ENCODE results near the gene CHRDL2.

The CHRDL2 gene

GRCh38 chr11:74731301-74732094 is at the start of gene CHRDL2:
CHRDL2 (minus strand) TSS chr11:74731426; CDS start chr11:74730888, 538 bp downstream.
- no peaks in the 10 kb centered on the region for H3K9me3 ChIP-seq (ENCODE audit: low read depth, low read length)
- TF ChIP-seq POLR2AphosphoS5 (IDR thresholded peaks at IDR 0.05; ENCODE audit: borderline replicate concordance, low read depth, low read length): no peak
- 0 out of 2 replicates have a peak within 1 kb of the TSS, but pooled peaks have one; percentile 48 for H3K4me3 ChIP-seq
- no peak for DNase-seq (ENCODE audit: low read depth, low spot score)
- H3K36me3 ChIP-seq (ENCODE audit: insufficient read depth, low read length): no peaks in the 10 kb centered on the region
- no peak within 1 kb of the TSS for H3K27ac ChIP-seq
- no peak within 1 kb of the TSS for H3K9ac ChIP-seq (ENCODE audit: insufficient read length)

GRCh38 chr11:74780248-74781005 is 49.2 kb upstream of the CHRDL2 start:
- Histone ChIP-seq H3K4me3 (no peak overlapping the region), H3K9ac (ENCODE audit: insufficient read length) (no peak overlapping the region), H3K36me3 (ENCODE audit: insufficient read depth, low read length) (no peaks in the 10 kb centered on the region), H3K27ac (peak overlapping the region; percentile 51; the same call in 1 of the 2 replicates), H3K9me3 (ENCODE audit: low read depth, low read length) (no peaks in the 10 kb centered on the region)
- TF ChIP-seq EZH2 (IDR thresholded peaks at IDR 0.05): no peak
- TF ChIP-seq FOXP2 (optimal IDR thresholded peaks at IDR 0.05; ENCODE audit: control extremely low read depth, extremely low read length, insufficient read depth): no peak
- TF ChIP-seq POLR2AphosphoS5 (IDR thresholded peaks at IDR 0.05; ENCODE audit: borderline replicate concordance, low read depth, low read length): no peak
- no peak for DNase-seq (ENCODE audit: low read depth, low spot score)

- H3K9me3 ChIP-seq (ENCODE audit: low read depth, low read length): no peaks in the 10 kb centered on the region
- no peak overlapping the region for H3K9ac ChIP-seq (ENCODE audit: insufficient read length)
- H3K4me3 ChIP-seq: no peak overlapping the region
- H3K27ac ChIP-seq: no peak overlapping the region
- no peak for TF ChIP-seq EZH2 (IDR thresholded peaks at IDR 0.05)
- no peak for TF ChIP-seq POLR2AphosphoS5 (IDR thresholded peaks at IDR 0.05; ENCODE audit: borderline replicate concordance, low read depth, low read length)
- no peak for TF ChIP-seq FOXP2 (optimal IDR thresholded peaks at IDR 0.05; ENCODE audit: control extremely low read depth, extremely low read length, insufficient read depth)
- H3K36me3 ChIP-seq (ENCODE audit: insufficient read depth, low read length): no peaks in the 10 kb centered on the region
- DNase-seq (ENCODE audit: low read depth, low spot score): no peak
These were observed 47.4 kb upstream of the CHRDL2 start for GRCh38 chr11:74778581-74778980.

GRCh38 chr11:74777877-74778276 is 46.7 kb upstream of the CHRDL2 start:
- Histone ChIP-seq H3K4me3 (no peak overlapping the region), H3K9me3 (ENCODE audit: low read depth, low read length) (no peaks in the 10 kb centered on the region), H3K27ac (no peak overlapping the region), H3K9ac (ENCODE audit: insufficient read length) (no peak overlapping the region), H3K36me3 (ENCODE audit: insufficient read depth, low read length) (no peaks in the 10 kb centered on the region)
- TF ChIP-seq EZH2 (IDR thresholded peaks at IDR 0.05) (no peak), FOXP2 (optimal IDR thresholded peaks at IDR 0.05; ENCODE audit: control extremely low read depth, extremely low read length, insufficient read depth) (no peak), POLR2AphosphoS5 (IDR thresholded peaks at IDR 0.05; ENCODE audit: borderline replicate concordance, low read depth, low read length) (no peak)
- DNase-seq (ENCODE audit: low read depth, low spot score): no peak

GRCh38 chr11:74777038-74777437 is 45.8 kb upstream of the CHRDL2 start:
- H3K36me3 ChIP-seq (ENCODE audit: insufficient read depth, low read length): no peaks in the 10 kb centered on the region
- H3K9ac ChIP-seq (ENCODE audit: insufficient read length): no peak overlapping the region
- no peaks in the 10 kb centered on the region for H3K9me3 ChIP-seq (ENCODE audit: low read depth, low read length)
- H3K4me3 ChIP-seq: no peak overlapping the region
- no peak for DNase-seq (ENCODE audit: low read depth, low spot score)
- TF ChIP-seq POLR2AphosphoS5 (IDR thresholded peaks at IDR 0.05; ENCODE audit: borderline replicate concordance, low read depth, low read length) (no peak), EZH2 (IDR thresholded peaks at IDR 0.05) (no peak), FOXP2 (optimal IDR thresholded peaks at IDR 0.05; ENCODE audit: control extremely low read depth, extremely low read length, insufficient read depth) (no peak)
- no peak overlapping the region for H3K27ac ChIP-seq

- H3K4me3 ChIP-seq: no peak overlapping the region
- no peaks in the 10 kb centered on the region for H3K36me3 ChIP-seq (ENCODE audit: insufficient read depth, low read length)
- H3K9me3 ChIP-seq (ENCODE audit: low read depth, low read length): no peaks in the 10 kb centered on the region
- TF ChIP-seq POLR2AphosphoS5 (IDR thresholded peaks at IDR 0.05; ENCODE audit: borderline replicate concordance, low read depth, low read length): no peak
- H3K9ac ChIP-seq (ENCODE audit: insufficient read length): no peak overlapping the region
- no peak for DNase-seq (ENCODE audit: low read depth, low spot score)
- H3K27ac ChIP-seq: no peak overlapping the region
These were observed 45.3 kb upstream of the CHRDL2 start for GRCh38 chr11:74776546-74776945.

GRCh38 chr11:74775762-74776161 is 44.5 kb upstream of the CHRDL2 start:
- Histone ChIP-seq H3K9me3 (ENCODE audit: low read depth, low read length) (no peaks in the 10 kb centered on the region), H3K4me3 (no peak overlapping the region), H3K9ac (ENCODE audit: insufficient read length) (no peak overlapping the region), H3K36me3 (ENCODE audit: insufficient read depth, low read length) (no peaks in the 10 kb centered on the region), H3K27ac (no peak overlapping the region)
- DNase-seq (ENCODE audit: low read depth, low spot score): no peak
- no peak for TF ChIP-seq EZH2 (IDR thresholded peaks at IDR 0.05)
- TF ChIP-seq FOXP2 (optimal IDR thresholded peaks at IDR 0.05; ENCODE audit: control extremely low read depth, extremely low read length, insufficient read depth): no peak
- no peak for TF ChIP-seq POLR2AphosphoS5 (IDR thresholded peaks at IDR 0.05; ENCODE audit: borderline replicate concordance, low read depth, low read length)

GRCh38 chr11:74773476-74773875 is 42.2 kb upstream of the CHRDL2 start:
- TF ChIP-seq EZH2 (IDR thresholded peaks at IDR 0.05) (no peak), POLR2AphosphoS5 (IDR thresholded peaks at IDR 0.05; ENCODE audit: borderline replicate concordance, low read depth, low read length) (no peak), FOXP2 (optimal IDR thresholded peaks at IDR 0.05; ENCODE audit: control extremely low read depth, extremely low read length, insufficient read depth) (no peak)
- no peaks in the 10 kb centered on the region for H3K9me3 ChIP-seq (ENCODE audit: low read depth, low read length)
- H3K4me3 ChIP-seq: no peak overlapping the region
- DNase-seq (ENCODE audit: low read depth, low spot score): no peak
- H3K27ac ChIP-seq: no peak overlapping the region
- H3K9ac ChIP-seq (ENCODE audit: insufficient read length): no peak overlapping the region
- H3K36me3 ChIP-seq (ENCODE audit: insufficient read depth, low read length): no peaks in the 10 kb centered on the region
